HL-60 (cell line): ENCODE results near the gene ARAP2.

Experiments used
- DNase-seq, 2 experiments: peaks; one replicate each; pipeline ENCODE4 v3.0.0-alpha.2; 2010 to 2020; ENCODE audit warnings: low read depth in 1 of 2, low spot score in 1 of 2
- H3K27ac ChIP-seq: fragments of 250-450 bp; sonication (Bioruptor Pico); replicated peaks from 2 replicates; pipeline ENCODE4 v1.5.1; 2020; ENCODE audit warnings: mild to moderate bottlenecking, moderate library complexity
- H3K27me3 ChIP-seq: fragments of 250-450 bp; sonication (Bioruptor Pico); 2 replicates; pipeline ENCODE4 v1.5.1; 2021; ENCODE audit warnings: mild to moderate bottlenecking, moderate library complexity; ENCODE audit not compliant: insufficient read depth, poor library complexity, severe bottlenecking
- H3K4me3 ChIP-seq: replicated peaks from 2 replicates; pipeline ENCODE4 v1.5.1; 2011; ENCODE audit warnings: mild to moderate bottlenecking, control low read depth, low read length; ENCODE audit not compliant: insufficient read depth
- GABPA ChIP-seq: IDR thresholded peaks from 2 replicates; pipeline ENCODE4 v1.6.1; 2012; ENCODE audit warnings: low read depth
- POLR2AphosphoS5 ChIP-seq: IDR thresholded peaks from 2 replicates; pipeline ENCODE4 v1.6.1; 2012; ENCODE audit warnings: low read depth
- SPI1 ChIP-seq: IDR thresholded peaks from 2 replicates; pipeline ENCODE4 v1.6.1; 2012; ENCODE audit warnings: low read depth, mild to moderate bottlenecking, borderline replicate concordance
- TF ChIP-seq, protein P1 (sequence below): IDR thresholded peaks from 2 replicates; pipeline ENCODE4 v1.6.1; 2012; ENCODE audit warnings: low read depth; ENCODE audit not compliant: insufficient replicate concordance
- TF ChIP-seq, protein P2 (sequence below): IDR thresholded peaks from one replicate; pipeline ENCODE4 v1.5.1; 2011; ENCODE audit warnings: low read length, control low read depth, inconsistent platforms; ENCODE audit not compliant: insufficient read depth

The ARAP2 gene

DNA sequence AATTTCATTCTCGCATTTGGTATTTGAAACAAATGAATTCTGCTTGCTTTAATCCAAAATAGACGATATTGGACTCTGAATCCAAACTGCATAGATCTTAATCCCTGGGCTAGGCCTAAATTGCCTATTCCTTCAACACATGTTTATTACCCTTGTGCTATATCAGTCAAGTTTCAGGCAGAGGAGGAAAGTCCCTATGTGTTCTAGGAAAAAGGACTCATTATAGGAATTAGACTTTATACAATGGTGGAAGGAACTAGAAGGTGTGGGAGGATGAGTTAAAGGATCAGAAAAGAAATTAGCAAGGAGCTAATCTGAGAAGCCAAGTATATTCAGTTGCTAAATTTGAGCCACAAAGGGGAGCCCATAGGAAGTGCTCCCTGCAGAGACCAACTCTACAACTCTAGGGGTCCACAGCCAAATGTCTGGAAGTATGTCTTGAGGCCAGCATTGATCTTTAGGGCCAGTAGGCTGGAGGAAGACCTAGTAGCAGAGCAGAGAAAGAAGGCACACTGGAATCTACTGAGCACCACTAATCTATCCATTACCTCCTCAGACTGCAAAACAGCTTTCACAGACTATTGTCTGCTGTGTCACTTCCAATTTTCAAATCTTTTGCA lies 20.0 kb upstream of the ARAP2 start:
- no peak overlapping the region for H3K4me3 ChIP-seq

DNA sequence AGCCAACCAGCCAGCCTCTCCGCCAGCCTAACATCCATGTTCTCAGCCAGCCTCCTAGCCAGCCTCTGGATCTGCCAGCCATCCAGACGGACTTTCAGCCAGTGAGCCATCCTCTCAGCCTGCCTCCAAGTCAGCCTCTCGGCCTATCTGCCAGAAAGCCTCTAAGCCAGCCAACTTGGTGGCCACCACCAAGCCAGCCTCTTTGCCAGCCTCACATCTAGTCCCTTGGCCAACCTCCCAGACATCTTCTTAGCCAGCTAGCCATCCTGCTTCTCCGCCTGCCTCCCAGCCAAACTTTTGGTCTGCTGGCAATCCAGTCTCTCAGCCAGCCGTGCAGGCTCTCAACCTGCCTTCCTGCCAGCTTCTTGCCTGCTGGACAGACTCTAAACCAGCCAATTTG lies 16.4 kb upstream of the ARAP2 start:
- TF ChIP-seq, protein P1, sequence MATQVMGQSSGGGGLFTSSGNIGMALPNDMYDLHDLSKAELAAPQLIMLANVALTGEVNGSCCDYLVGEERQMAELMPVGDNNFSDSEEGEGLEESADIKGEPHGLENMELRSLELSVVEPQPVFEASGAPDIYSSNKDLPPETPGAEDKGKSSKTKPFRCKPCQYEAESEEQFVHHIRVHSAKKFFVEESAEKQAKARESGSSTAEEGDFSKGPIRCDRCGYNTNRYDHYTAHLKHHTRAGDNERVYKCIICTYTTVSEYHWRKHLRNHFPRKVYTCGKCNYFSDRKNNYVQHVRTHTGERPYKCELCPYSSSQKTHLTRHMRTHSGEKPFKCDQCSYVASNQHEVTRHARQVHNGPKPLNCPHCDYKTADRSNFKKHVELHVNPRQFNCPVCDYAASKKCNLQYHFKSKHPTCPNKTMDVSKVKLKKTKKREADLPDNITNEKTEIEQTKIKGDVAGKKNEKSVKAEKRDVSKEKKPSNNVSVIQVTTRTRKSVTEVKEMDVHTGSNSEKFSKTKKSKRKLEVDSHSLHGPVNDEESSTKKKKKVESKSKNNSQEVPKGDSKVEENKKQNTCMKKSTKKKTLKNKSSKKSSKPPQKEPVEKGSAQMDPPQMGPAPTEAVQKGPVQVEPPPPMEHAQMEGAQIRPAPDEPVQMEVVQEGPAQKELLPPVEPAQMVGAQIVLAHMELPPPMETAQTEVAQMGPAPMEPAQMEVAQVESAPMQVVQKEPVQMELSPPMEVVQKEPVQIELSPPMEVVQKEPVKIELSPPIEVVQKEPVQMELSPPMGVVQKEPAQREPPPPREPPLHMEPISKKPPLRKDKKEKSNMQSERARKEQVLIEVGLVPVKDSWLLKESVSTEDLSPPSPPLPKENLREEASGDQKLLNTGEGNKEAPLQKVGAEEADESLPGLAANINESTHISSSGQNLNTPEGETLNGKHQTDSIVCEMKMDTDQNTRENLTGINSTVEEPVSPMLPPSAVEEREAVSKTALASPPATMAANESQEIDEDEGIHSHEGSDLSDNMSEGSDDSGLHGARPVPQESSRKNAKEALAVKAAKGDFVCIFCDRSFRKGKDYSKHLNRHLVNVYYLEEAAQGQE = no peak
- no peak for TF ChIP-seq SPI1

More for the DNA sequence above, 20.0 kb upstream of the ARAP2 start:
- TF ChIP-seq POLR2AphosphoS5 (no peak), GABPA (no peak), SPI1 (no peak)
- TF ChIP-seq, protein P2, sequence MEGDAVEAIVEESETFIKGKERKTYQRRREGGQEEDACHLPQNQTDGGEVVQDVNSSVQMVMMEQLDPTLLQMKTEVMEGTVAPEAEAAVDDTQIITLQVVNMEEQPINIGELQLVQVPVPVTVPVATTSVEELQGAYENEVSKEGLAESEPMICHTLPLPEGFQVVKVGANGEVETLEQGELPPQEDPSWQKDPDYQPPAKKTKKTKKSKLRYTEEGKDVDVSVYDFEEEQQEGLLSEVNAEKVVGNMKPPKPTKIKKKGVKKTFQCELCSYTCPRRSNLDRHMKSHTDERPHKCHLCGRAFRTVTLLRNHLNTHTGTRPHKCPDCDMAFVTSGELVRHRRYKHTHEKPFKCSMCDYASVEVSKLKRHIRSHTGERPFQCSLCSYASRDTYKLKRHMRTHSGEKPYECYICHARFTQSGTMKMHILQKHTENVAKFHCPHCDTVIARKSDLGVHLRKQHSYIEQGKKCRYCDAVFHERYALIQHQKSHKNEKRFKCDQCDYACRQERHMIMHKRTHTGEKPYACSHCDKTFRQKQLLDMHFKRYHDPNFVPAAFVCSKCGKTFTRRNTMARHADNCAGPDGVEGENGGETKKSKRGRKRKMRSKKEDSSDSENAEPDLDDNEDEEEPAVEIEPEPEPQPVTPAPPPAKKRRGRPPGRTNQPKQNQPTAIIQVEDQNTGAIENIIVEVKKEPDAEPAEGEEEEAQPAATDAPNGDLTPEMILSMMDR = no peak
- TF ChIP-seq, protein P1 = no peak
- no peak for DNase-seq
- Histone ChIP-seq H3K27ac (no peak overlapping the region), H3K27me3 (no peaks in the 10 kb centered on the region)

DNA sequence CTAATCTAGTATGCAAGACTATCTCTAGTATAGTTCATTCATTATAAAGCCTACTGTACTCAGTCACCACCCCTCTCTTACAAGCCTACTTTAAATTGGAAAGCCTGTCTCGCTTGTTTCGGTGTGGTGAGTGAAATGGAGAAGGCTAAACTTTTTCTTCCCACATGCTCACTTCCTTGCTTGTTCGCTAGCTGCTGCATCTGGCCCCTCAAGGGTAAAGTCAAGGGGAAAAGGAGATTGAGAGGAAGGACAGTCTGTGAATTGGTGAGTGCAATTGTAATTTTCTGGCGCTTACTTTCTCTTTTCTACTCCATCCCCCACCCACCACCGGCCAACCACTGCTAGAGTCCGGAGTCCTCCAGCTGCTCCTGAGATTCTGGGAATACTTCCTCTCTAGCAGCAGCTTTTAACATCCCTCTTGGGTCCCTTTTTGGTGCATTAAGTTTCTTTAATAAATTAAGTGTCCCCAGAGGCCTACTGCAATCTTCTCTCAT lies 12.1 kb upstream of the ARAP2 start:
- Histone ChIP-seq H3K27ac (peak overlapping the region; percentile 84), H3K4me3 (no peak overlapping the region), H3K27me3 (no peaks in the 10 kb centered on the region)
- DNase-seq = peak in 1 of 2 experiments; percentile 44
- TF ChIP-seq SPI1 (peak; percentile 27; the same call in 1 of the 2 replicates), POLR2AphosphoS5 (no peak)

More for the DNA sequence above, 16.4 kb upstream of the ARAP2 start:
- DNase-seq = no peak
- H3K4me3 ChIP-seq = no peak overlapping the region
- no peaks in the 10 kb centered on the region for H3K27me3 ChIP-seq
- no peak overlapping the region for H3K27ac ChIP-seq

DNA sequence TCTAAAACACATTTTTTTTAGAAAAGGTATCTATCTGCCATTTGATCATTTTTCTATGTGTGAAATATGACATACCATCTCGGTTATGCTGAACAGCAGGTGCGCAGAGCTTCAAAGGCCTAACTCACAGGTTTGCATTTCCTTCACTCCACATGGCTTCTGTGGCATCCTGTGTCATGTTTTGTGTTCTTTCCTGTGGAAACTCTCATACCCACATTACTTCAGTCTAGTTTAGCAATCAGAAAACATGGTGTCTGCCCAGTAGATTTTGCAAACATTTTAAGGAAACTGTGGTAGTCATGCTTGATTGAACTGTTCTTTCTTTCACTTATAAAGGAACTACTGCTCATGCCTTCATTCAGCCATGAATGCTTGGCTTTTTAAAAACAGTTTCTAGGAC lies 11.3 kb upstream of the ARAP2 start:
- peak; percentile 48 to 74 for DNase-seq
- Histone ChIP-seq H3K27me3 (no peaks in the 10 kb centered on the region), H3K4me3 (no peak overlapping the region), H3K27ac (peak overlapping the region; percentile 84)
- TF ChIP-seq GABPA (peak; percentile 17; the same call in 1 of the 2 replicates), POLR2AphosphoS5 (peak; percentile 75), SPI1 (peak; percentile 21; the same call in 1 of the 2 replicates)
- TF ChIP-seq, protein P2 = no peak
- TF ChIP-seq, protein P1 = peak; percentile 33
